NB4 (cell line): ENCODE measurements around the gene ADAMTSL3.
A peak's percentile ranks its signal among the peaks of the same experiment; 100 is the strongest.

Experiments
- DNase-seq: peaks from one replicate; pipeline ENCODE4 v3.0.0; 2010; ENCODE audit warnings: low read depth
- H3K4me3 ChIP-seq: one replicate; pipeline ENCODE4 v1.5.1; 2011; ENCODE audit warnings: mild to moderate bottlenecking, low read depth, low read length, moderate library complexity
- MAX ChIP-seq: IDR thresholded peaks from 2 replicates; pipeline ENCODE4 v1.6.1; 2011; ENCODE audit warnings: low read depth, low read length
- MYC ChIP-seq: IDR thresholded peaks from 2 replicates; pipeline ENCODE4 v1.6.1; 2011; ENCODE audit warnings: low read depth, low read length
- POLR2A ChIP-seq: IDR thresholded peaks from 2 replicates; pipeline ENCODE4 v1.6.1; 2011; ENCODE audit warnings: mild to moderate bottlenecking; ENCODE audit not compliant: insufficient read length; ENCODE audit errors: extremely low read depth
- TF ChIP-seq, protein P1 (sequence below): IDR thresholded peaks from one replicate; pipeline ENCODE4 v1.5.1; 2012; ENCODE audit warnings: low read depth, low read length

The ADAMTSL3 gene

GRCh38 chr15:83871808-83872559 is 218.1 kb downstream of the ADAMTSL3 start:
- peak; percentile 9 for DNase-seq
- H3K4me3 ChIP-seq, result no peak overlapping the region
- TF ChIP-seq, protein P1, sequence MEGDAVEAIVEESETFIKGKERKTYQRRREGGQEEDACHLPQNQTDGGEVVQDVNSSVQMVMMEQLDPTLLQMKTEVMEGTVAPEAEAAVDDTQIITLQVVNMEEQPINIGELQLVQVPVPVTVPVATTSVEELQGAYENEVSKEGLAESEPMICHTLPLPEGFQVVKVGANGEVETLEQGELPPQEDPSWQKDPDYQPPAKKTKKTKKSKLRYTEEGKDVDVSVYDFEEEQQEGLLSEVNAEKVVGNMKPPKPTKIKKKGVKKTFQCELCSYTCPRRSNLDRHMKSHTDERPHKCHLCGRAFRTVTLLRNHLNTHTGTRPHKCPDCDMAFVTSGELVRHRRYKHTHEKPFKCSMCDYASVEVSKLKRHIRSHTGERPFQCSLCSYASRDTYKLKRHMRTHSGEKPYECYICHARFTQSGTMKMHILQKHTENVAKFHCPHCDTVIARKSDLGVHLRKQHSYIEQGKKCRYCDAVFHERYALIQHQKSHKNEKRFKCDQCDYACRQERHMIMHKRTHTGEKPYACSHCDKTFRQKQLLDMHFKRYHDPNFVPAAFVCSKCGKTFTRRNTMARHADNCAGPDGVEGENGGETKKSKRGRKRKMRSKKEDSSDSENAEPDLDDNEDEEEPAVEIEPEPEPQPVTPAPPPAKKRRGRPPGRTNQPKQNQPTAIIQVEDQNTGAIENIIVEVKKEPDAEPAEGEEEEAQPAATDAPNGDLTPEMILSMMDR, result no peak
- TF ChIP-seq MYC (no peak), MAX (no peak), POLR2A (no peak)

- TF ChIP-seq MYC (no peak), POLR2A (no peak)
- TF ChIP-seq, protein P1, result no peak
- H3K4me3 ChIP-seq, result no peak overlapping the region
- no peak for DNase-seq
Observed at GRCh38 chr15:83873966-83874365, 220.0 kb downstream of the ADAMTSL3 start.

GRCh38 chr15:83880529-83880928 is 226.6 kb downstream of the ADAMTSL3 start:
- DNase-seq, result no peak
- TF ChIP-seq MYC (no peak), MAX (no peak), POLR2A (no peak)
- TF ChIP-seq, protein P1, result no peak
- H3K4me3 ChIP-seq, result no peak overlapping the region

DNA sequence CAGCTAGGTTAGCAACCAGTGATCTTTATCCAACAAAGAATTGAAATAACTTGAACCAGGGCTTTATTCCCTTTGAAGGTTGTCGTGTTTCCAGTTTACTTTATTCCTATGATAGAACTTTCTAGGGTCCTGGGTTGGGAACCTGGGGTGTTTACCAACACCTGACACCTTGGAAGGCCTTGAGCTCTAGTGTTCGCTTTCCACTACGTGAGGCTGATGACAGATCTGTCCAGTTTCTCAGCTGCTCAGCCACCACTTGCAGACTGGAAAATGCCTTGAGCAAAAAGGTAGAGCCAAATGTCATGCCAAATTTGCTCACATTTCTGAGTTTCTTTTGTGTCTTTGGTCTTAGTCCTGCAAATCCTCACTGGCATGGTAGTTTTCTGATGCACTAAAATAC is 227.2 kb downstream of the ADAMTSL3 start:
- TF ChIP-seq, protein P1, result no peak
- no peak overlapping the region for H3K4me3 ChIP-seq
- DNase-seq, result no peak

DNA sequence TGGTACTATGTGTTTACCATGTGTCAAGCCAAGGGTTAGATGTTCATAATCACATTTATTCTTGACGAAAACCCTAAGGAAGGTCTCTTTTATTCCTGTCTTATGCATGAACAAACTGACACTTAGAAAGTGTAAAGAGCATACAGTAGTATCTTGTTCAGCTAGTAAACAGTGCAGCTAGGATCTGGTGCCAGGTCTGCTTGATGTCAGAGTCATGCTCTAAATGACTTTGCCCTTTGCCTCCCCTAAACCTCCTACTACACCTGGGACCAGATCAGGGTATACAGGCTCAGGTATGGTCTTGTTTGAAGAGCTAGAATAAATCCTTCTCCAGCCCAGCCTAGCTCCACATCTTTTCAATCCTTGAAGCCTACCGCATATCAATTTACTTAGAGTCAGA is 232.4 kb downstream of the ADAMTSL3 start:
- H3K4me3 ChIP-seq, result no peak overlapping the region
- TF ChIP-seq MAX (no peak), POLR2A (no peak), MYC (no peak)
- TF ChIP-seq, protein P1, result no peak
- no peak for DNase-seq

- TF ChIP-seq, protein P1, result no peak
- TF ChIP-seq MYC, result no peak
- no peak for DNase-seq
- no peak overlapping the region for H3K4me3 ChIP-seq
Observed at GRCh38 chr15:83887404-83887803, 233.5 kb downstream of the ADAMTSL3 start.
